Cerebellar nuclear complex (tissue), 1 donor: ENCODE data around the gene PDE4DIP.
A peak's percentile ranks its signal among the peaks of the same experiment; 100 is the strongest.
"Not testable (repeated sequence)": the region's sequence is repeated elsewhere in the genome, so short reads cannot be mapped to it uniquely, and the experiment has no call there.

Experiments used
- DNase-seq, 2 experiments: peaks; one replicate each; lab custom pipeline; 2025; lab: John Stamatoyannopoulos, UW

Gene PDE4DIP

DNA sequence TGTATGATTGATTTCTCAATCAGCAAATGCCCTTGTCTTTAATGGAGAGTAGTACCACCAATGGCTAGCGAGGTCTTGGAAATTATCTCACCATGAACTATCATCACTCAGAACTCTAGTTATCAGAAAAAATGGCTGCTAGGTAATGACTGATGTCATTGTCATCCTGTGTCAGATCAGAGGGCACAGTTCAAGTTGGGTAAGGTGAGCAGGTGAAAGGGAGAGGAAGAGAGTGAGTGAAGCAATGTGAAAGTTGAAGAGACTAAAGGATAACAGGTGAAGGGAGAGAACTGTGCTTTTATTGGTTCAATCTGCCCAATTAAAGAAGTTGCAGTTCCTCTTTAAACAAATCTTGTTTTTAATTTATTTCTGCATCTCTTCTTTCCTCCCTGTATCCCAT lies 76.8 kb downstream of the PDE4DIP start:
- not testable (repeated sequence) for DNase-seq

DNA sequence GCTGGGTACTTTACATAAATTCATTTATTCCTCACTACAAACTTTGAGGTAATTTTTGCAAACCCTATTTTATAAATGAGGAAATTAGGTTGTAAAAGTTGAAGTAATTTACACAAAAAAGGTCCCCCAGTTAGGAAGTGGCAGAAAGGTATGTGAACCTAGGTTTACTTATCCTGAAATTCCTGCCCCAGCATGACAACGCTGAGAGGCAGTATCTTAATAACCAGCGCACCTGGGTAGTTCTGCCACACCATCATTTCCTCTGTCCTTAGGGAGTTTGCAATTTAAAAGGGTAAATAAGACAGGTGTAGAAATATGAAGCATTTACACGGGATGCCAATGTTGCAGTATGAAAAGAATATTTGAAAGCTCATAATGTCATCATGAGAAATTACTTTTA lies 79.6 kb downstream of the PDE4DIP start:
- not testable (repeated sequence) for DNase-seq

DNA sequence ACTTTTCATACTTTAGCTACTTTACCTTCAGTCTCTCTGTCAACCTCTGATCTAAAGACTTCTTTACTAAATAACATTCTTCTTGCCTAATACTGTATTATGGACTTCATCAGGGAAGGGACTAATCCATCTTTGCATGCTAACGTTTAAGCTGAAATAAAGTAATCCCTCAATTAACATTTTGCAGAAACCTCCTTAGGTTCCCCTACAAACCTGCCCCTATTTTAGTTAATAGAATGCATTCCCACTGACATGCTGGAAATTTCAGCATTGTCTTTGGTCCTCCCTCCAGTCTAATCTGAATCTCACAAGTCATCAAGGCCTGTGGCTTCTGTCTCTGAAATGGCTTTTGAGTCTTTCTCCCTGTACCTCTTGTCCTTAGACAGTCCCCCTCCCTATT lies 83.4 kb downstream of the PDE4DIP start:
- not testable (repeated sequence) for DNase-seq

DNA sequence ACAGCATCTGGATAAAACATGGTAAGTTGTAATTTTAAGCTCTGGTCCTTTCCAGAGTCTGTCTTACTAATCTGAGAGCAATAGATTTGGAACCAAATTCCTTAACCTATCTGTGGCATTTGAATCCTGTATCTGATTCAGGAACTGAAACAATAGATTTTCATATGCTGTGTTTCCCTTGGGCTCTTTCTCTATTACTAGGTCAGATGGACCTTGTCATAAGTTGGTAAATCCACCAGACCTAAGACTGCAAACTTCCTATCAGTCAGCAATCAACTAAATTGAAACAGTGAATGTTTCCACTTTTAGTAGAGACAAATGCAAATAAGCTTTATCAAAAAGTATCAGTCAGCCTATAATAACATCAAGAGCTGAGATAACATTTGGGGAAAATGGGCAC lies 85.0 kb downstream of the PDE4DIP start:
- not testable (repeated sequence) for DNase-seq

DNA sequence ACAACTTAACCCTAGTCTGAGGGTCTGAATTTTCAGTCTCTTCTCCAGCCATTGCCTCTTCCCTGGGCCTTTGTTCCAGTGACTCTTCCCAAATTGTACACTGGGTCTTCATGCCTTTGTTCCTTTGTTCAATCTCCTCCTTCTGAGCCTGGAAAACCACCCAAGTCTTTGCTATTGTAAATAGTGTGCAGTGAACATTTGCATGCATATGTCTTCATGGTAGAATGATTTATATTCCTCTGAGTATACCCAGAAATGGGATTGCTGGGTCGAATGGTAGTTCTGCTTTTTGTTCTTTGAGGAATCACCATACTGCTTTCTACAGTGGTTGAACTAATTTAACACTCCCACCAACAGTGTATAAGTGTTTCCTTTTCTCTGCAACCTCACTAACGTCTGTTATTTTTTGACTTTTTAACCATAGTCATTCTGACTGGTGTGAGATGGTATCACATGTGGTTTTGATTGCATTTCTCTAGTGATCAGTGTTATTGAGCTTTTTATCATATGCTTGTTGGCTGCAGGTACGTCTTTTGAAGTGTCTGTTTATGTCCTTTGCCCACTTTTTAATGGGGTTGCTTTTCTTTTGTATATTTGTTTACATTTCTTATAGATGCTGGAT lies 91.3 kb downstream of the PDE4DIP start:
- DNase-seq, result not testable (repeated sequence)

DNA sequence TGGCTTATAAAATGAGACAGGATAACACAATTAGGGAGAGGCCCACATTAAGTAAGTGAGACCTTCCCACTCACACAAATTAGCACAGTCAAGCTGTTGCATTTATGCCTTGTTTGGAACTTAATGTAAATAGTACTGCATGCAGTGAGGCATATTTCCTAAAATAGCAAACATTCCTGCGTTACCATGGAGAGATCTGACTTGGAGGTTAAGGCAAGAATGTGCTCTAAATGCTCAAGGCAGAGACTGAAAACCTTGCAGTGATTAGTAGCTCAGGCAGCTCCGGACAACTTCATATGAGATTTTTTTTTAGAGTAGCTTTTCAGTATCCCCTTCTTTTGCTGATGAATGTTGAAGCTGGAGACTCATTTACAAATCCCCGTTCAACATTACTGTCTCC lies 98.7 kb downstream of the PDE4DIP start:
- not testable (repeated sequence) for DNase-seq

DNA sequence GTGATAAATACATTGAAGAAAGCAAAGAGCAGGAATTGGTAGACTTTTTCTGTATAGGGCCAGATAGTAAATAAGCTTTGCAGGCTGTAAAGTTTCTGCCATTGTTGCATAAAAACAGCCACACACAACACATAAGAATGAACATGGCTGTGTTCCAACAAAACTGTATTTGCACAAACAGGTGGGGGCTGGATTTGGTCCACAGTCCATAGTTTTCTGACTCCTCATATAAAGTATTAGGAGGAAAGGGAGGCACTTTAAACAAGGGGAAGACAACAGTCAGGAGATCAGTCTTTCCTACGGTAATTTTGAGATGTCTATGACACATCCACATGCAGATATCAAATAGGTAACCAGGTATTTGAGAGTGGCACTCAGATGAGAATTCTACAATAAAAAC lies 100.9 kb downstream of the PDE4DIP start:
- not testable (repeated sequence) for DNase-seq

DNA sequence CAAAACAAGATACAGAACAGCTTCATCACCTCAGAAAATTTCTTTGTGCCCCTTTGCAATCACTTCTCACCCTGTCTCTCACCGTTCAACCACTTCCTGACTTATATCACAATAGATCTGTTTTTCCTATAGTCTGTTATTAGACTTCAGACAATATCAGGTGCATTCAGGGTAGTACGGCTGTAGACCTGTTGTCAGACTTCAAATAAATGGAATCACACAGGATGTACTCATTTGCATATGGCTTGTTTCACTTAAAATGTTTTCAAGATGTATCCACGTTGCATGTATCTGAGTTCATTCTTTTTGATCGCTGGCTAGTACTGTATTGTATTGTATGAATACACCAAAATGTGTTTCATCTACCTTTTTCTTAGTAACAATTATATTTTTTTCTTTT lies 104.5 kb downstream of the PDE4DIP start:
- not testable (repeated sequence) for DNase-seq

DNA sequence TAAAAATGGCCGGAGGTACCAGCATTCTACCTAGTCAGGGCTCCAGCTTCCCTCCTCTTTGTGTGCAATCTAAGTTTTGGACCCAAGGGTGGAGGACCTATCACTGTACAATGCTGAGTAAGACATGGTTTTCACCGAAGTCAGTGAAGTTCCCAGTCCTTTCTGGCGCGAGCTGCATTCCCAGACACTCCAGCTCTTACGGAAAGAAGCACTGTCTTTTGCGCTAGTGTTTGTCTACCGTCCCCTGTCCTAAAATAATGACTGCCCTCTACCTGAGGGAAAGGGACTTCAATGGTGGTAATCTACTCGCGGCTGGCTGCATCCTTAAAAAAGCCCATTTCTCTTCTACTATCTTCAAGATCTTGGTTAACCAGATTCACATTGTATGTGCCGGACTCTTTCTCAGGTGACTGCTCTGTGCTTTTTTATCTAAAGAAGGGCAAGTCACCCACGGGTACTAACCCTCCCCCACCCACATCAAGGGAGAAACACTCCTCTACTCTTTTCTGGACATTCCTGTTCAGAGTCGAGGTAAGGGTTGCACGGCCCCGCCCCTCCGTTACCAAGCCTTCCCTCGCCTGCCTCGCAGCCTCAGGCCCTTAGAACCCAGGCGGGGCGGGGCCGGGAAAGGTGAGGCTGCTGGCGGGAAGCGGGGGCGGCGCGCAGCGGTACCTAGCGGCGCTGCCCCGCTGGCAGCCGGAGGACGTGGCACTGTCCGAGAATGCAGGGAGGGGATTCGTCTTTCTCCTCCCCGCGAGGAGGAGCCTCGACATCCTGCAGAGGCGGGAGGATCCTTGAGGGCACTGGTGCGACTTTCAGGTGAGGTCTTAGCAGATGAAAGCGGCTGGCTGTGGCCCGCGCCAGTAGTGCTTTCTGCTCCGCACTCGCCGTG lies 107.4 kb downstream of the PDE4DIP start:
- DNase-seq, result peak in 1 of 2 experiments; percentile 39

DNA sequence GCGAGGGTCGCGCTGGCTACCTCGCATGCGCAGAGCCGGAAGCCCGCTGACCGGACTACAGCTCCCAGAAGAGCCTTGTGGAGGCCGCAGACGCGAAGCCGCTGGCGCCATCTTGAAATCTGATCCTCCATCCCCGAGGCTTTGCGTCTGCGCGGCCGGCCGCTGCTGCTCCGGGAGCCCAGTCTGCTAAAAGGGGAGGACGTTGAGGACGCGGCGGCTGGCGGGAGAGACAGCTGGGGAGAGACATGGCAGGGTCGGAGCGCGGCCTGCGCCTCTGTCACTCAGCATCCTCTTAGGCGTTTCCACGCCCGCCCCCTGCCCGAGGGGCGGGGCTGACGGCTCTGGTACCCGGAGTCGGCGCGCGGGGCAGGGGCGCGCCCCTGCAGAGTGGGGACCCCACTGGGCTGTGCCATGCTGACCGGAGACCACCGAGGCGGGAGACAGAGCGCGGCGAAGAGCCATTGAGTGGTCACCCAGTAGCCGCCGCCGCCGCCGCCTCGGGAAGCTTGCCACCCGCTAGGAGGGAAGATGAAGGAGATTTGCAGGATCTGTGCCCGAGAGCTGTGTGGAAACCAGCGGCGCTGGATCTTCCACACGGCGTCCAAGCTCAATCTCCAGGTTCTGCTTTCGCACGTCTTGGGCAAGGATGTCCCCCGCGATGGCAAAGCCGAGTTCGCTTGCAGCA lies 108.2 kb downstream of the PDE4DIP start:
- DNase-seq, result not testable (repeated sequence)

DNA sequence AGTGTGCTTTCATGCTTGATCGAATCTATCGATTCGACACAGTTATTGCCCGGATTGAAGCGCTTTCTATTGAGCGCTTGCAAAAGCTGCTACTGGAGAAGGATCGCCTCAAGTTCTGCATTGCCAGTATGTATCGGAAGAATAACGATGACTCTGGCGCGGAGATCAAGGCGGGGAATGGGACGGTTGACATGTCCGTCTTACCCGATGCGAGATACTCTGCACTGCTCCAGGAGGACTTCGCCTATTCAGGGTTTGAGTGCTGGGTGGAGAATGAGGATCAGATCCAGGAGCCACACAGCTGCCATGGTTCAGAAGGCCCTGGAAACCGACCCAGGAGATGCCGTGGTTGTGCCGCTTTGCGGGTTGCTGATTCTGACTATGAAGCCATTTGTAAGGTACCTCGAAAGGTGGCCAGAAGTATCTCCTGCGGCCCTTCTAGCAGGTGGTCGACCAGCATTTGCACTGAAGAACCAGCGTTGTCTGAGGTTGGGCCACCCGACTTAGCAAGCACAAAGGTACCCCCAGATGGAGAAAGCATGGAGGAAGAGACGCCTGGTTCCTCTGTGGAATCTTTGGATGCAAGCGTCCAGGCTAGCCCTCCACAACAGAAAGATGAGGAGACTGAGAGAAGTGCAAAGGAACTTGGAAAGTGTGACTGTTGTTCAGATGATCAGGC lies 108.8 kb downstream of the PDE4DIP start:
- DNase-seq, result not testable (repeated sequence)

DNA sequence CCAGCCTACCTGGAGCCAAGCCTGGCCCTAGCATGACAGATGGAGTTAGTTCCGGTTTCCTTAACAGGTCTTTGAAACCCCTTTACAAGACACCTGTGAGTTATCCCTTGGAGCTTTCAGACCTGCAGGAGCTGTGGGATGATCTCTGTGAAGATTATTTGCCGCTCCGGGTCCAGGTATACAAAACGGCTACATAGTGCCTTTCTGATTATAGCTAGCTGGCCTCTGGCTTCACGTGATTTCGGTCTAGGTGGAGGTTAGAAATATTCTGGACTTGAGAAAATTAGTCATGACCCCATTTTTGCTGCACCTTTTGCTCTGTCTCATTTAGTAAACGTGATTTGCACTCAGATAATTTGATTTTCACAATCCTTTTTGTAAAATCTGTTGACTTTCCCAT lies 109.5 kb downstream of the PDE4DIP start:
- not testable (repeated sequence) for DNase-seq

DNA sequence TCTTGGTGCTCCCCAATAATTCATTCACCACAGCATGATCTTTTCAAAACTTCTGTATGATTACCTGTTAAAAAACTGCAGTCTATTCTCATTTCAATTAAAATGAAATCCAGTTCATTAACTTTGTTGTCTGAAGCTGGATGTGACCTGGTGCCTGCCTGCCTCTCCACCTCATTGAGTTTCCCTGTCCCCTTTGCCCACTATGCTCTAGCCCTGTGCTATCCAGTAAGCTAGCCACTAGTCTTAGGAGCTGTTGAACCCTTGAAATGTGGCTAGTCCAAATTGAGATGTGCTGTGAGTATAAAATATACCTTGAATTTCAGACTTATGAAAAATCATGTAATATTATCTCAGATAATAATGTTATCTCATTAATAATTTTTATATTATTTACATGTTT lies 114.1 kb downstream of the PDE4DIP start:
- not testable (repeated sequence) for DNase-seq

DNA sequence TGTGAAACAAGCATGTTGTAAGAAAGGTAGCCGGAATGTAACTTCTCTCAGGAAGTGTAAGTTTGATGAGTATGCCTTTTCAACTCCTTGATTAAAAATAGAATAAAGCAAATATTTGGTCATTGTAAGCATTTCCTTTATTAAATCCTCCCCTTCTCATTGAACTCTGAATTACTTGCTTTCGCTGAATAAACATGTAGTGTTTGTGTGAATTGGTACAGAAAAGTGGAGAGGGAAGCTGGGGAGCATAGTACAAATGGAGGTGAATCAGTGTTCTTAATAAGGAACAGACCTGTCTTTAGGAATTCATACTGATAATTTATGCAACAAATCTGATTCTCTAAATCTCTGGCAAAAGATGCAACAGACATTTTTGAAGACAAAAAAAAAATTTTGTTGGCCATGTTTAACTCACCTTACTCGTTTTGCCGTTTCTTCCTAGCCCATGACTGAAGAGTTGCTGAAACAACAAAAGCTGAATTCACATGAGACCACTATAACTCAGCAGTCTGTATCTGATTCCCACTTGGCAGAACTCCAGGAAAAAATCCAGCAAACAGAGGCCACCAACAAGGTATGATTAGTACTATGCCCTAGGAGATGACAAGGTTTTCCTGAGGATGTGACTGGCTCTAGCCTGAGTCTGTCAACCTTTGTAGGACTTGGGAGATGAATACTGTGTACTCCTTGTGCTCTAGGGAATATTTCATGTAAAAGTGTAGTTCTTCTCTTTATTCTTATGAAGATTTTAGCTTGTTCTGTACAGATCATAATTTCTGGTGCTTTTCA lies 116.2 kb downstream of the PDE4DIP start:
- DNase-seq, result not testable (repeated sequence)

DNA sequence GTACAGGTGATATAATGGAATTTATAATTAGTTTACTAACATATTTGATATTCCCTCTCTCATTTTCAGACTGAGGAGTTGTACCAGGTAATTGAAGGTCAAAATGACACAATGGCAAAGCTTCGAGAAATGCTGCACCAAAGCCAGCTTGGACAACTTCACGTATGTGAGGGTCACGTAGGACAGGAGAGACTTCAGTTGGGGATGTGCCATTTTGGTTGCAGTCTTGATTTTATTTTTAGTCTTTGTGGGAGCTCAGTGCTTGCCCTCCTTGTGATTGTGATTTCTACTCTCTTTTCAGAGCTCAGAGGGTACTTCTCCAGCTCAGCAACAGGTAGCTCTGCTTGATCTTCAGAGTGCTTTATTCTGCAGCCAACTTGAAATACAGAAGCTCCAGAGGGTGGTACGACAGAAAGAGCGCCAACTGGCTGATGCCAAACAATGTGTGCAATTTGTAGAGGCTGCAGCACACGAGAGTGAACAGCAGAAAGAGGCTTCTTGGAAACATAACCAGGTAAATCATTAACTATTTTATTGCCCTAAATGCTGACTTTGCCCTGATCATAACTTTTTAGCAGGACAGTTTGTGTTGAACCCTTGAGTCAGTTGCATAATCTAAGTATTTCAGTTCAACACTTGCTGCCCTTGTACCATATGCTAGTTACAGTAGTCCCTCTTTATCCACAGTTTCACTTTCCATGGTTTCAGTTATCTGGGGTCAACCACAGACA lies 118.1 kb downstream of the PDE4DIP start:
- DNase-seq, result not testable (repeated sequence)

DNA sequence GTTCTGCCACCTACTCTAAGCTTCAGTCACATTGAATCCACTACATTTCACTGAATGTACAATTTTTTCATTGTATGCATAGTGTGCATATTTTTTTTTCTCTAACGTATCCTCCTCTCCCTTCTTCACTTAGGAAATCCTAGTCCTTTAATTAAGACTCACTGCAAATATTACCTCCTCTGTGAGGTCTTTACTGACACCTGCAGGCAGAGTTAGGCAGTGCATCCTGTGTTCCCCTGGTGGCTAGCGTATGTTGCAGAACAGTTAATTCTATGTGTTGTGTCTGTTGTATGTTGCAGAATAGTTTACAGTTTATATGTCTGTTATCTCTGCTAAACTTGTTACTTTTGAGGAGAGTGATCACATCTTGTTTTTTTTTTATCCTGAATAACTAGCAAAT lies 121.9 kb downstream of the PDE4DIP start:
- DNase-seq, result not testable (repeated sequence)

DNA sequence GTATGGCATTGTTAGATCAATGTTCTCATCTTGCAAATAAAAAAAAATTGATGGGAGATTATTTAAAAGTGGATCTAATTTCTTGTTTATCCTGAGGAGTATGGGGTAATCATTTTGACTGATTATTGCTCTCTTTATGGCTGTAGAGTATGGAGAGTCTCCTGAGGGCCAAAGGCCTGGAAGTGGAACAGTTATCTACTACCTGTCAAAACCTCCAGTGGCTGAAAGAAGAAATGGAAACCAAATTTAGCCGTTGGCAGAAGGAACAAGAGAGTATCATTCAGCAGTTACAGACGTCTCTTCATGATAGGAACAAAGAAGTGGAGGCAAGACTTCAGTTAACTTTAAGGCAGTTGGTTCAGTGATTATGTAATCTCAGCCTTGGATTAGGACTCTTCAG lies 123.4 kb downstream of the PDE4DIP start:
- not testable (repeated sequence) for DNase-seq

DNA sequence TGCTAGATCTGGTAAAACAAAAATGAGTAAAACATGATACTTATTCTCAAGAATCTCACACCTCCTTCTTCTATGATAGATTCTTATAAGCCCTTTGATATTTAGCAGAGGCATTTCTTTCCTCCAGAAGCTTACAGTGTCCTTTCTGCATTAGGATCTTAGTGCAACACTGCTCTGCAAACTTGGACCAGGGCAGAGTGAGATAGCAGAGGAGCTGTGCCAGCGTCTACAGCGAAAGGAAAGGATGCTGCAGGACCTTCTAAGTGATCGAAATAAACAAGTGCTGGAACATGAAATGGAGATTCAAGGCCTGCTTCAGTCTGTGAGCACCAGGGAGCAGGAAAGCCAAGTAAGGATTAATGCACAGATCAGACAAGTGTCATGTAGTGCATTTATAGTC lies 124.5 kb downstream of the PDE4DIP start:
- DNase-seq, result not testable (repeated sequence)

DNA sequence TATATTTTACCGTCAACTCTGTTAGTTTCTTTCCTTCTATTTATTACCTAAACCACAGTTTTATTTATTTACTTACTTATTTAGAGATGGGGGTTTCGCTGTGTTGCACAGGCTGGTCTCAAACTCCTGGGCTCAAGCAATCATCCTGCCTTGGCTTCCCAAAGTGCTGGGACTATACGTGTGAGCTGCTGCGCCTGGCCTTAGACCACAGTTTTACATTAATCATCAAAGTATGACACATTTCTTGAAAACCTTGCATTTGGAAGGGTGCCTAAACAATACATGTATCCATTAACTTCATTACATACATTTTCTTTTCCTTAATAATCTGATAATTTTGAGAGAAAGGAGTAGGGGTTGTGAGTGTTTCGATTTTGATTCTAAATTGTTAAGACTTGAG lies 124.9 kb downstream of the PDE4DIP start:
- DNase-seq, result not testable (repeated sequence)

DNA sequence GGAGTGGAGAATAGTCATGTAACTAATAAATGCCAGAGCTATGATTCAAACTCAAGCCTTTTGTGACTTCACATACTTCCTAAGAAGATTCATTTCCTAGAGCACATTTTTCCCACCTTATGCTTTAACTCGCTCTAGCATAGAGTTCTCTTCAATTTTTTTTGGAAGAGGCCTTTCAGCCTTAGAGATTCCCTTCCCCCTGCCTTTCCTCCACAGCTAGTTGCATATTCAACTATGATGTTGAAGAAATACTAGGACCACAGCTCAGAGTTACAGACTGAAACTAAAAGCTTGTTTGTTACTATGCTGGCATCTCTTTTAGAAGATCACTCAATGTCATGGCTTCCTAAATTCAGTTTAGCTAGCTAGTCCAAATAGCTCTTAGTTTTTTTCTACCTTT lies 131.2 kb downstream of the PDE4DIP start:
- not testable (repeated sequence) for DNase-seq
